ENCODE data around the gene LRRK2.
"Not testable (repeated sequence)": the region's sequence is repeated elsewhere in the genome, so short reads cannot be mapped to it uniquely, and the experiment has no call there.

The LRRK2 gene

DNA sequence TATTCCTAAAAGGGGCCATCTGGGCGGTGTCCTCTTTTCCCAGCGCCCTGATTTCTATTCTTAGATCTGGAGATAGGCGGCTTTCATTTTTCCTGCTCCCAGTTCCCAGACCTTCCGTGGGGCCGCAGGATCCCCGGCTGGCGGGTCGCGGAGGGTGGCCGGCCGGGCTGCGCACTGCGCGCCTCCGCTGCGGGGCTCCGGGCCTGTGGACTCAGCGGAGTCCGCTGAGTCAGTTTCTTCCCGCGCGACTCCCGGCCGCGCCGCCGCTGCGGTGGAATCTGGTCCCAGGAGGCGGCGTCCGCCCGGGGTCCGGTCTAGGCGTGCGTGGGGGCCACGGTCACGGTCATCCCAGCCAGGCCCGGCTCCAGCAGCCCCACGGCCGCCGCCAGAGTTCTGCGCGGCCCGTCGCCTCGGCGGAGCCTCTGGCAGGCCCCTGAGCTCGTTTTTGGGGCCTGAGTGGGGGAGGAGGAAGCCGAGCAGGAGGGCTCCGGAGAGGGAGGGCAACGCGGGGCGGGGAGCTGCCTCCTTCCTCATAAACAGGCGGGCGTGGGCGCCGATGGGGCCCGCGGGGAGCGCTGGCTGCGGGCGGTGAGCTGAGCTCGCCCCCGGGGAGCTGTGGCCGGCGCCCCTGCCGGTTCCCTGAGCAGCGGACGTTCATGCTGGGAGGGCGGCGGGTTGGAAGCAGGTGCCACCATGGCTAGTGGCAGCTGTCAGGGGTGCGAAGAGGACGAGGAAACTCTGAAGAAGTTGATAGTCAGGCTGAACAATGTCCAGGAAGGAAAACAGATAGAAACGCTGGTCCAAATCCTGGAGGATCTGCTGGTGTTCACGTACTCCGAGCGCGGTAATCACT, at the start of gene LRRK2:
Gene LRRK2 (plus strand): TSS at position 559 of the 853 bp plus-strand sequence. CDS start 135 bp downstream, at position 694.
- DNase-seq (ENCODE audit: low spot score) = no peak

DNA sequence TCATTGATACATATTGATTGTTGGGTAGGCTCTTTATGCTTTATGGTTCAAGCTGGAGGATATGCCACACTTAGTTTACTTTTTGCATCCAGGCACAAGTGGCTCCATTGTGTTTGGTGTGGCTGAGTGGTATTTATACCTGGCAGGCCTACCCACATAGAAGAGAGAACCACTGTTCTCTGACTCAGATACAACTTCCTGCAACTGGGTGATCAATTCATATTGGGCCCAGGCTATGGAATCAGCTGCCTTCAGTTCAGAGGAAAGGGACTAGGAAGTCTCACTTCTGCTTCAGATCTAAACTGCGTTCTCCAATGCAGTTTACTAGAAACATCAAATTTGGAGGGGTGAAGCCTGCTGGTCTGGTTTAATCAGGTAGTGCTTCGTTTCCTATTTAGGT, 49.8 kb upstream of the LRRK2 start:
- DNase-seq (ENCODE audit: low spot score) = no peak

DNA sequence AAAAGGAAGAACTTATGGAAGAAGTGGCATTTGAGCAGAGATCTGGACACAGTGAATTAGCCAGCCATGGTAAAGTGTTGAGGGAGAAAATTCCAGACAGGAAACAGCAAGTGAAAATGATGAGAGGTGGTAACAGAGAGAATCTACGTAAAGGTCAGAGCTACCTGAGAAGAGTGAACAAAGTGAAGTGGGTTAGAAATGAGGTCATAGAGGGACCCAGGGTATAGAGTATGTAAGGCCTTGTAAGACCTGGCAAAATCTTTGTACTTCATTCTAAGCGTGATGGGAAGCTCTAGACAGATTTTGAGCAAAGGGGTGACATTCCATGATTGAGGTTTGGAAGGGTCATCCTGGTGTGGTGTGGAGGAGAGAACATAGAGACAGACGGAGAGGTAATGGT, 49.3 kb upstream of the LRRK2 start:
- DNase-seq (ENCODE audit: low spot score) = no peak

DNA sequence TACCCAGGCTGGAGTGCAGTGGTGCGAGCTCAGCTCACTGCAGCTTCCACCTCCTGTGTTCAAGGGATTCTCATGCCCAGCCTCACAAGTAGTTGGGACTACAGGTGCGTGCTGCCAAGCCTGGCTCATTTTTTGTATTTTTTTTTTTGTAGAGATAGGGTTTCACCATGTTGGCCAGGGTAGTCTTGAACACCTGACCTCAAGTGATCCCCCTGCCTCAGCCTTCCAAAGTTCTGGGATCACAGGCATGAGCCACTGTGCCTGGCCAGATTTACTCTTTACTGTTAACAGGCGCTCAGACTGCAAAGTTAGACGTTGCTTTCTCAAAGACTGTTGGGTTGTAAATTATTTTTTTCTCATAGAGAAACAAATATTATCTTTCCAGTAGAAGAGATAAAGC, 46.1 kb upstream of the LRRK2 start:
- no peak for DNase-seq (ENCODE audit: low spot score)

DNA sequence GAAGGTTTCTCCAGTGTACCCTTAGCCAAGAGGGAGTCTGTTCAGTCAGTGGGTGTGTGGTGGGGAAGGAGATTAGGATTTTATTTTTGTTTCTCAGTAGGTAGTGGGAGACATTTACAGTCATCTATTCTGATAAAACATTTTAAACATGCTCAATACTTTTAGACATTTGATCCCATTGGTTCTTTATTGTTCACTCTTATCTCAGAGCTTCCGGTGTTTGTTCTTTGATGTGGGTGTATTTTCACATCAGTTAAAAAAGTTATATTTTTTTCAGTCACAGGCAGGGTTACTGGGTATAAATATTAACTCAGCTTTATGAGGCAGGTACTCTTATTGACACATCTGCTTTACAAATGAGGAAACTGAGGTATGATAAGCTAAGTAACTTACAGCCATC, 43.3 kb upstream of the LRRK2 start:
- no peak for DNase-seq (ENCODE audit: low spot score)

DNA sequence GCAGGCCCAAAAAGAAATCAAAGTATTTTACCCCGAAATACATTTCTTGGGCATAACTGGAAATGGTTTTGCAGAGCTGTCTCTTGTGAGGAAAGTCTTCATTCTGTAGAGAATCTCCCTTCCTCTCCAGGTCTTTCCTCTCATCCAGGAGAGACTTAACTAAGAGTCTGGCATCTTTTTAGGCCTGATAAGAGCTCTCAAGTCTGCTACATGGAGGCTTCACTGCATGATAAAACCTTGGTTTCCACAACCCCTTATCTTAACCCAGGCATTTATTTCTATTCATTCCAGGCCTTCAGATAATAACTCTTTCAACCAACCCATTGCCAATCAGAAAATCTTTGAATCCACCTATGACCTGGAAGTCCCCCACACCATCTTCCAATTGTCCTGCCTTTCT, 41.1 kb upstream of the LRRK2 start:
- no peak for DNase-seq (ENCODE audit: low spot score)

DNA sequence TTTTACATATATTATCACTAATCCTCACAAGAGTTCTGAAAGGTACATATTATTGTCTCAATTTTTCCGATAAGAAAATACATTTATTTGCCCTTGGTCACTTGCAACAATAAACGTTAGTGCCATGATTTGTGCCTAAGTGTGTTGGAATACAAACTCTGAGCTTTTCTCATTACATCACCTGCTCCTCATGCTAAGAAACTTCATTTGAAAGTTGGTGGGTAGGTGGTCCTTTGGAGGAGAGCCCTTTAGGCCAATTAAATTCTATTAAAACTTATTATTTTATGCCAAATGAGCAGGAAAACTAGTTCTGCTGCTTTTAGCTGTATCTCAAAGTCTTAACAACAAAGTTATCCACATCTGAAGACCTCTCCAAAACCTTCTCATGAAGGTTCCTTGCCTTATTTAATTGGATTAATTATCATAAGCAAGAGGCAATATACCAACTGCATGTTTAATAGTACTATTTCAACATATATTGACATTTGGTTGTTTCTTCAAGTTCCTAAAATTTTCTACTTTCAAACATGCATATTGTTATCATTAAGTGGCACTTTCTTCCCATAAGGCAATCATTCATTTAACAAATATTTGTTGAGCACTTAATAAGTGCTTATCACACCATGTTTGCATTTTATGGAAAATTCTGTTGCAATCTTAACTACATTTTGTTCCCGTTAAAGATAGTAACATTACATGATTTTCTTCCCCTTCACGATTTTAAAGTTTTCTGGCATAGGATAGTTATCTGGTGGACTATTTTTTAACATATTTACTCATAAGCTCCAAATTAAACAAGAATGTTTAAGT, 40.1 kb upstream of the LRRK2 start:
- no peak for DNase-seq (ENCODE audit: low spot score)

DNA sequence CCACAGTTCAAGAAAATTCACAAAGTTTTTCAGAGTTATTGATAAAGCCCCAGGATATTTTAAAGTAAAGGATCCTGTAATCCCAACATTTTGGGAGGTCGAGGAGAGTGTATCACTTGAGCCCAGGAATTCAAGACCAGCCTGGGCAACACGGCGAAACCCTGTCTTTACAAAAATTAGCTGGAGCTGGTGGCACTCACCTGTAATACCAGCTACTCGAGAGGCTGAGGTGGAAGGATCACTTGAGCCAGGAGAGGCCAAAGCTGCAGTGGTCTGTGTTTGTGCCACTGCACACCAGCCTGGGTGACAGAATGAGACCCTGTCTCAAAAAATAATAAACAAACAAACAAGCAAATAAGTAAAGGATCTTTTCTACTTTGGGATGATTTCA, 39.5 kb upstream of the LRRK2 start:
- no peak for DNase-seq (ENCODE audit: low spot score)

DNA sequence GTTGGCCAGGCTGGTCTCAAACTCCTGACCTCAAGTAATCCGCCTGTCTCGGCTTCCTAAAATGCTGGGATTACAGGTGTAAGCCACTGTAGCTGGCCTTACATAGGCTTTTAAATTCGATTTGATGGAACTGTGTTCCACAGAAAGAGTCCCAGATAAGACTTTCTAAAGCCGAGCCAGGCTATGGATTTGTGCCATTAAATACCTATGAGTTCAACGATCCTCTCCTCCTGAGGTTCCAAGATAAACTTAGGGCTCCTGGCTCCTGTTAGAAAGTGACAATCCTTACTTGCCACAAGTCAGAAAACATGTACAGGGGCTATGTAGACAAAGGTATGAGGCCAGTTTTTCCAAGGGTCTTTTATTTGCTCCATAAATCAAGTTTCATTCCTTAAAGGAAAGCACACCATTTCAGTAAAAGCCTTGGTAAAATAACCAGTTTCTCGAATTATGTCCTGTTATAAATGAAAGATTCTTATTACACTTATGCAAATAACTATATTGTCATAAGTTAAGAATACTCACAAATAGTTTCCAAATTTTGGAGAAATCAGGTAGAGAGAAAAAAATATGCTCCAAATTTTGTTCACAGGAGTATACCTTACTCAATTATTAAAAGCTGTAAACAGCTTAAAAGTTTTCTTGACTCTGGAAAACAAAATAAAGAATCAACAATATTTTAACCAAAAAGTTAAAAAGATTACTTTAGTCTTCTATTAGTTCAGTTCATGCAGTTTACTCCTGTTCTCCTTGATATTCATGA, 36.1 kb upstream of the LRRK2 start:
- DNase-seq (ENCODE audit: low spot score) = no peak

DNA sequence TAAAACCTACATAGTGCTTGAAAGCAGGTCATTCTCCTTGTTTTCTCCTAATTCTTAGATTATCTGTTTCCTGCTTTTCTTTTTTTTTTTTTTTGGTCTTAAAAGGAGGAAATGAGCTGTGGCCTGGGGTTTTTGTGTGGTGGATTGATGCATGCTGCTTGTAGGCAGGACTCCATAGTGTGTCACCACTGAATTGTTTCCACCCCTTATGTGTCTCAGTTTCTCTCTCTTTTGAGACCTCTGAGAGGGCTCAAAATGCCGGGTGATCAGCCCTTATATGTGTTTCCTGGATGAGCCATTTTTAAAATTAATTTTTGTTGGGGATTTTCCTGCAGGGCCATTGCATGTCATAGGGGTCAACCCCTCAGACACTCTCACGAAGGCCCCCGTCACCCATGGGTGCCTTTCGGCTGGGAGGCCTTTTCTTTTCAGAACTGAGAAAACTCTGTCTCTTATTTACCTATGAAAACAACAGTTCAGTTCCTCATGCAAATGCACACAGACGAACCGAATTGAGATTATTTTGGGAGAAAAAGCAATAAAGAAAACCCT, 32.0 kb upstream of the LRRK2 start:
- DNase-seq (ENCODE audit: low spot score) = no peak

DNA sequence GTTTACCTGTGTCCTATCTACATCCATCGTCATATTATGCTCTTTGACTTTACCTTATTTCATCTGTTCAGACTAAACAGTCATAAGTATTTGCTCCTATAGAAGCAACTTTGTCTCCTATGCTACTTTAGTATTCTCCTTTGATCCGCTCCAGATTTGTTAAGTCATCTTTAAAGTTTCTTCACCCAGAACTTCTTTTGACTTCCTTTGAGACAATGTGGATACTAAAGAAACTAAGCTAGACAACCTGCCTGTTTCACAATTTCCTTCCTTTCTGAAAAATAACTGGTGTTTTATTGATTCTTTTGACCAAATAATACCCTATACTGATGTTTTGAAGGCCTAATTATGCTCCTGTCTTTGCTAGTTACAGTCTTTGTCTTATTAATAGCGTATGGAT, 30.0 kb upstream of the LRRK2 start:
- DNase-seq (ENCODE audit: low spot score) = no peak

DNA sequence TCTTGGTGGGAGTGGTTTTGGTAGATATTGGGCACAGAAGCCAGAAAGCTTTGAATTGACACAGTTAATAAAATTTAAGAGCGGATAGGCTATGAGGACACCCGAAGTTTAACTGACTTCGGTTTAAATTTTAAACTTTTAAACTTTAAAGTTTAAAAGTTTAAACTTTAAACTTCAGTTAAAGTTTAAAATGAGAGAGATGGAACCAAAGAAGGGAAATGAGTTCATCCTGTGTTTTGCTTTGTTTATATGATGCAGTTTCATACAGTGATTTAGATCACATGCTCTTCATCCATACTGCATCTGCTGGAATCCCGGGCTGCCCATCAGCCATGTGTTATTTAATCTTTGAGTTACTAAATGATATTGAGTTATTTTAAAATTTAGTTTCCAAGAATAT, 27.2 kb upstream of the LRRK2 start:
- DNase-seq (ENCODE audit: low spot score) = no peak

DNA sequence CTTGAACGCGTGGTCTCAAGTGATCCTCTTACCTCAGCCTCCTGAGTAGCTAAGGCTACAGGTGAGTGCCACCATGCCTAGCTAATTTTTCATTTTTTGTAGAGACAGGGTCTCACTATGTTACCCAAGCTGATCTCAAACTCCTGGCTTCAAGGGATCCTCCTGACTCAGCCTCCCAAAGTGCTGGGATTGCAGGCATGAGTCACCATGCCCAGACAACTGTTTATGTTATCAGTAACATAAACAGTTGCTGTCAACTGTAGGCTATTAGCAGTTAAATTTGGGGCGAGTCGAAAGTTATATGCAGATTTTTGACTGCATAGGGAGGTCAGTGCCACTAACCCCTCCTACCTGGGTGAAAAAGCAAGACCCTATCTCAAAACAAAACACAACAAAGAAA, 26.2 kb upstream of the LRRK2 start:
- DNase-seq (ENCODE audit: low spot score) = no peak

DNA sequence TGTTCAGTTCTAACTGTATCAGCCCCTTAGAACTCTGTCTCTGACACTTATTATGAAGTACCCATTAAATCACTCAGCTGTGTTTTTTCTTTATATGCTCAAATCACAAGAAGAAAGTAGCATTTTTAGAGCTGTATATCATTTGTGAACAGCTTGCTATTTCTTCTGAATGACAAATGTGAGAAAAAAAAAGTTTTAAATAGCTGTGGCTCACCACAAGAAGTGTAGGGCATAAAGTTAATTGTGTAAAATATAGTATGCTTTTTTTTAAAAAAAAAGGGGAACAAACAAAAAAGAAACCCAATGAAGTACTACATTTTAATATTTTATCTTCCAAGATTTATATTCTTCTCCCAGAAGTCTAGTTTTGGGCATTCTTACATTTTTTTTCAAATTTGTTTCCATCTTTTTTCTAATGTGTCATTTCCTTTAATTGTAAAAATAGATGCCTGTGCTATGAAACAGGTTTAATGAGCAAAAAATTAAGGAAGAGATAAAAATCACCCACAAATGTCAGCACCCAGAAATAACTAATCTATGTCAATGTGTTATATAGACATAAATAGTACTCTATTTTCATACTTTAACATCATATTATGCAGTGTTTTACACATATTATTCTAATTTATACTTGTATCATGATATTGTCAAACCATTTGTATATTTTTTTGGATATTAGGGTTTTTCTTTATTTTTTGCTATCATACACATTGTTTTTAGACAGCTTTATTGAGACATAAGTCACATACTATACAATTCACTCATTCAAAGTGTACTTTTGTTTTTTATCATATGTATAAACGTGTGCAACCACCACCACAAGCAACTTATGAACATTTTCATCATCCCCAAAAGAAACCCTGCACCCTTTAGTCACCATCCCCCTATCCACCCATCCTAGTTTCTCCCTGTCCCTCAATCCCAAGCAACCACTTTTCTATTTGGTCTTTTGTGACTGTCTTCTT, 22.4 kb upstream of the LRRK2 start:
- no peak for DNase-seq (ENCODE audit: low spot score)

DNA sequence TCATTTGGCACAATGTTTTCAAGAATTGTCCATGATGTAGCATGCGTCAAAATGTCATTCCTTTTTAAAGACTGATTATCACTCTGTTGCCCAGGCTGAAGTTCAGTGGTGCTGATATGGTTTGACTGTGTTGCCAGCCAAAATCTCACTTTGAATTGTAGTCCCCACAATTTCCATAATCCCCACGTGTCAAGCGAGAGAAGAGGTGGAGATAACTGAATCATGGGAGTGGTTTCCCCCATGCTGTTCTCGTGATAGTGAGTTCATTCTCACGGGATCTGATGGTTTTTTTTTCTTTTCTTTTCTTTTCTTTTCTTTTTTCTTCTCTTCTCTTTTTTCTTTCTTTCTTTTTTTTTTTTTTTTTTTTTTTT, 21.8 kb upstream of the LRRK2 start:
- no peak for DNase-seq (ENCODE audit: low spot score)

DNA sequence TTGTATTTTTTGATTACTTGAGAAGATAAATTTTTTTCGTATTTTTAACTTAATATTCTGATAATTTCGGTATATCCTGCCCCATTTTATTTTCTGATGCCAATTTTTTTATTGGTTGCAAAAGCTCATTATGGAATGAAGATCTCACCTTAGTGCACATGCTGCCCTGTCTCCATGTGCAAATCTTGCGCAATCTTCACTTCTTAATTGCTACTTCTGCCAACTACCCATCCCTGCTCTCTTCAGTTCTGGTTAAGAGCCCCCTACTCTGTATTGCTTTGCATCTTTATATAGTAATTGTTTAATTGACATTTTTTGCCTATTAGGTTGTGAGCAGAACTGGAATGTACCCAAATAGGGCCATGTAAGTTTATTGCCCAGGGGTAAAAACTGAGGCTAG, 20.5 kb upstream of the LRRK2 start:
- DNase-seq (ENCODE audit: low spot score) = no peak

DNA sequence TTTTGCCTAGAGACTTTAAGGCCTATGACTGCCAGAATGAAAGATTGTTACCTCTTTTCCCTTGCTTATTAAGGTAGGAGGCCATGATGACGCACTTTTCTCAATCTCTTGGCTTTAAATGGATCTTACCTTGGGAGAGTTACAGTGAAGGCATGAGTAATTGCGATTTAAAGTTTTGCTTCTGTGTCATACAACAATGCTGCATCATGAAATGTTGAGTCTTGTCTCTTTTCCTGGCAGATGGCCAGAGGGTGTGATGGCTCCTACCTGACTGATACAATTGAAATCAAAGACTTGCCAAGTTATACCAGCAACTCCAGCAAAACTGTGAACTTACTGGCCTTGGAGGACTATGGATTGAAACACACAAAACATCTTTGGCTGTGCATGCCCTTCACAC, 17.2 kb upstream of the LRRK2 start:
- no peak for DNase-seq (ENCODE audit: low spot score)

DNA sequence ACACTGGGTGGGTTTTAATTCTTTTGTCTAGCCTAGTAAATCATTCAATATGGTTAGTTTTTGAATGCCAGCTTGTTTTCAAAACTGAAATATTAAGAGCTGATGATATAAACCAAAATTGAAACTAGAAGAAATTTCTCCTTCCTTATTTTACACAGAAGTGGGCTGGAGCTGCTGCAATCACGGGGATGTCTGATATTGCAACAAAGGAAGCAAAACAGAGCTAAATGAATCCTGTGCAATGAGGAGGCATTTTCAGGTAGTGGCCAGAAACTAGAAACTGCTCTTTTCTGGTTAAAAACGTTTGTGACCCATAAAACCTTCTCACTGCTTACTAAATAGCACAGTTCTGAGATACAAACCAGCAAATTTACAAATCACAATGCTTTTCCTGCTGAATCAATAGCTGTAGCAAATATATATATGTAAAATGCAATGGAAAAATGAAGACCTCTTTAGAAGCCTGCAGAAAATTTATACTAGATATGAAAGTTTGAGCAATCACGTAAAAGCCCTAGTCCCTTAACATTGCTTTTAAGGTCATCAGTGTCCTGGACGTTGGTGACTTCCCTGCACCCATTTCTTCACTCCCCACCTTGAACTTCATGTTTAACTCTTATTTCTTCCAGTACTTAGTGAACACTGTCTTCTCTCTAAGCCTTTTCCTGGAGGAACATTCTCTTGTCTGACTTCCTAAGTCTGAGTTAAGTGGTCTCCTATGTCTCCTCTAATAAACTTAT, 15.9 kb upstream of the LRRK2 start:
- no peak for DNase-seq (ENCODE audit: low spot score)

DNA sequence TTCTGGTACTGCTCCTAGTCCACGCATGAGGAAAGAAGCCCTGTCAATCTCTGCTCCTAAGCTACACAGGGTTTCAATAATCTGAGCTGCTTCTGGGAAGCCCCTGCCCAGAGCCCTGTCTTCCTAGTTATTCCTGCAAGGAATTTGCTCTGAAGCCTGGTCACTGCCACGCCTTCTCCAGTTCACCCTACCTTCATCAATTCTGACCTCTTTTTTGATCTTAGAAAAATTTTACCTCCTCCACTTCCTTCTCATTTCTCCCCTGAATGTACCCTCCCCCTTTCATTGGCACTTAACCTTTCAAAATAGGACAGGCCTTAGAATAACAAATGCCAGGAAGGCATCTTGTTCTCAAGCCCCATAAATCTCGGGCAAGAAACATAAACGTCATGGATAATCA, 14.9 kb upstream of the LRRK2 start:
- DNase-seq (ENCODE audit: low spot score) = no peak

DNA sequence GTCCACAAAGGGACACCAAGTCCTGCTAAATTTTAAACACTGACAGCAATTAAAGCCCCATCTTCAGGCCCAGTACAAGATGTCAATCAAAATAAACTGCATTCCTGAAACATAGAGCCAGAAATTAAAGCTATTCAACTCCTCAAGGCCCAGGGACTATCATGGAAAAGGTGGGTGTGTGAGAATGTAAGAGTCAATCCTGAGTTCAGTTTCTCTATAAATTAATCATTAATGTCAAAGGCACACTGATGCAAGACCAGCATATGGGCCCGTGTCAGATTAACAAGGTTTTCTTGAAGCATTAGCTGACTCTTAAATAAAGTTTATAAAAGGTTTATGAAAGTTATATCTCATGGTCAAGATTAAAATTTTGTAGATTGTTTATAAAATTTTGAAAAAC, 13.6 kb upstream of the LRRK2 start:
- not testable (repeated sequence) for DNase-seq (ENCODE audit: low spot score)

DNA sequence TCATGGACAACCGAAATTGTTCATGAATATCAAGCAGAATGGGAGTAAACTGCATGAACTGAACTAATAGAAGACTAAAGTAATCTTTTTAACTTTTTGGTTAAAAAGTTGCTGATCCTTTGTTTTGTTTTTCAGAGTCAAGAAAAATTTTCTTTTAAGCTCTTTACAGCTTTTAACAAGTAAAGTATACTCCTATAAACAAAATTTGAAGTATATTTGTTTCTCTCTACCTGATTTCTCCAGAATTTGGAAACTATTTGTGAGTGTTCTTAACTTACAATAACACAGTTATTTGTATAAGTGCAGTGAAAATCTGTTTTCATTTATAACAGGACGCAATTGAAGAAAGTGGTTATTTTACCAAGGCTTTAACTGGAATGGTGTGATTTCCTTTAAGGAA, 12.2 kb upstream of the LRRK2 start:
- DNase-seq (ENCODE audit: low spot score) = no peak

Measured in SW480 (cell line).